PC-9 (cell line): Measurements from ENCODE around the gene RAPGEF6.

Experiments used
- EZH2 ChIP-seq: fragments of 200-600 bp; sonication (generic); IDR thresholded peaks from 2 replicates; pipeline ENCODE4 v1.8.0; 2017; ENCODE audit warnings: antibody characterized with exemption, low read depth
- TF ChIP-seq, protein P1 (sequence below): fragments of 200-600 bp; sonication (generic); conservative IDR thresholded peaks from 2 replicates; pipeline ENCODE4 v1.6.1; 2017; ENCODE audit warnings: mixed run types, antibody characterized with exemption, mild to moderate bottlenecking, moderate library complexity

DNA sequence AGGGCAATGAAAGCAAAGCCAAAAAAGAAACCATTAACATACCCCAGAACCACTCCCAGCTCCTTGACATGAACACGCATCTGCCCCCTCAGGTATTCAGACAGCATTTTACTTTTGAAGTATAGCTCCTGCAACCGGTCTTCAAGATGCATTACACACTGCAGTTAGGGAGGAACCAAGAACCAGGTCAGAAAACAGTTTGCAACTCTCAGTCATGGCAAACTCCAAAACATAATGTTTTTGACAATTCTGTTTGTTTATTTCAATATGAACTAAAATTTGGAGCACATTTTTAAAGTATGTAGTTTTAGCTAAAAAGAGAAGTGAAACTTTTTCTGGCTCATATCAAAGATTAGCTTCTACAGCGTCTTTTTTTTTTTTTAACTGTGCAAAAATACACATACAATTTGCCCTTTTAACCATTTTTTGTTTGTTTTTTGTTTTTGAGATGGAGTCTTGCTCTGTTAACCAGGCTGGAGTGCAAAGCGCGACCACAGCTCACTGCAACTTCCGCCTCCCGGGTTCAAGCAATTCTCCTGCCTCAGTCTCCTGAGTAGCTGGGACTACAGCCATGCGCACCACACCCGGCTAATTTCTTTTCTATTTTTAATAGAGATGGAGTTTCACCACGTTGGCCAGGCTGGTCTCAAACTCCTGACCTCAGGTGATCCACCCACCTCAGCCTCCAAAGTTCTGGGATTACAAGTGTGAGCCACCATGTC, 12.2 kb upstream of the RAPGEF6 start:
- TF ChIP-seq, protein P1, sequence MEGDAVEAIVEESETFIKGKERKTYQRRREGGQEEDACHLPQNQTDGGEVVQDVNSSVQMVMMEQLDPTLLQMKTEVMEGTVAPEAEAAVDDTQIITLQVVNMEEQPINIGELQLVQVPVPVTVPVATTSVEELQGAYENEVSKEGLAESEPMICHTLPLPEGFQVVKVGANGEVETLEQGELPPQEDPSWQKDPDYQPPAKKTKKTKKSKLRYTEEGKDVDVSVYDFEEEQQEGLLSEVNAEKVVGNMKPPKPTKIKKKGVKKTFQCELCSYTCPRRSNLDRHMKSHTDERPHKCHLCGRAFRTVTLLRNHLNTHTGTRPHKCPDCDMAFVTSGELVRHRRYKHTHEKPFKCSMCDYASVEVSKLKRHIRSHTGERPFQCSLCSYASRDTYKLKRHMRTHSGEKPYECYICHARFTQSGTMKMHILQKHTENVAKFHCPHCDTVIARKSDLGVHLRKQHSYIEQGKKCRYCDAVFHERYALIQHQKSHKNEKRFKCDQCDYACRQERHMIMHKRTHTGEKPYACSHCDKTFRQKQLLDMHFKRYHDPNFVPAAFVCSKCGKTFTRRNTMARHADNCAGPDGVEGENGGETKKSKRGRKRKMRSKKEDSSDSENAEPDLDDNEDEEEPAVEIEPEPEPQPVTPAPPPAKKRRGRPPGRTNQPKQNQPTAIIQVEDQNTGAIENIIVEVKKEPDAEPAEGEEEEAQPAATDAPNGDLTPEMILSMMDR, result no peak
- no peak for TF ChIP-seq EZH2
